GM18951 (cell line): ENCODE measurements around the gene CRKL.
A peak's percentile ranks its signal among the peaks of the same experiment; 100 is the strongest.

Source experiments
- POLR2A ChIP-seq: IDR thresholded peaks from 4 replicates; pipeline ENCODE4 v1.6.1; 2011; ENCODE audit warnings: mild to moderate bottlenecking; ENCODE audit not compliant: insufficient read length, insufficient read depth; ENCODE audit errors: extremely low read depth
- in situ Hi-C: fragments of 300-500 bp; cut with MboI; formaldehyde crosslinking; loops from one replicate; pipeline ENCODE4 v1.12.0; 2022; ENCODE audit warnings: low sequenced_read_pairs, mixed read lengths, inconsistent platforms; ENCODE audit not compliant: unreplicated experiment

Gene CRKL

GRCh38 chr22:20979243-20979809 lies 62.1 kb downstream of the CRKL start:
- in situ Hi-C loops, result no loop called here
- no peak for TF ChIP-seq POLR2A

GRCh38 chr22:20979940-20980453 lies 62.8 kb downstream of the CRKL start:
- in situ Hi-C loops, result no loop called here
- TF ChIP-seq POLR2A, result no peak

- in situ Hi-C loops, result no loop called here
- TF ChIP-seq POLR2A, result no peak
Observed at GRCh38 chr22:20980523-20980922, 63.3 kb downstream of the CRKL start.

- in situ Hi-C loops, result no loop called here
- no peak for TF ChIP-seq POLR2A
Observed at GRCh38 chr22:20980938-20981722, 63.9 kb downstream of the CRKL start.

- peak; percentile 99 for TF ChIP-seq POLR2A
- in situ Hi-C loops, result no loop called here
Observed at GRCh38 chr22:20981787-20982562, 64.8 kb downstream of the CRKL start, which contains the start of gene LZTR1. TSS of gene LZTR1 (plus strand) at chr22:20982297. CDS start at chr22:20982372, 75 bp downstream.

GRCh38 chr22:20982563-20982882 lies 65.3 kb downstream of the CRKL start:
- in situ Hi-C loops, result no loop called here
- no peak for TF ChIP-seq POLR2A

GRCh38 chr22:20983081-20983771 lies 66.0 kb downstream of the CRKL start:
- in situ Hi-C loops, result no loop called here
- no peak for TF ChIP-seq POLR2A

- no peak for TF ChIP-seq POLR2A
- in situ Hi-C loops, result no loop called here
Observed at GRCh38 chr22:20985720-20986119, 68.5 kb downstream of the CRKL start.

GRCh38 chr22:20986365-20986764 lies 69.2 kb downstream of the CRKL start:
- in situ Hi-C loops, result no loop called here
- TF ChIP-seq POLR2A, result no peak

GRCh38 chr22:20987375-20987774 lies 70.2 kb downstream of the CRKL start:
- in situ Hi-C loops, result no loop called here
- TF ChIP-seq POLR2A, result no peak

- in situ Hi-C loops, result no loop called here
- no peak for TF ChIP-seq POLR2A
Observed at GRCh38 chr22:20988573-20989322, 71.5 kb downstream of the CRKL start.
